Glutamatergic neuron (in vitro differentiated cells): ENCODE measurements around the gene HOXD10. TPM values are rescaled to one million over a fixed set of nuclear protein-coding genes. Genes with fewer than 3 reads are reported as not detected.

Source experiments
- DNase-seq: peaks from one replicate; pipeline ENCODE4 v3.0.0; 2022
- H3K27ac Mint-ChIP-seq: one replicate; pipeline ENCODE4 v1.8.0; 2020; ENCODE audit warnings: mild to moderate bottlenecking, mixed read lengths, inconsistent platforms; ENCODE audit not compliant: unreplicated experiment
- H3K27me3 Mint-ChIP-seq: one replicate; pipeline ENCODE4 v1.8.0; 2020; ENCODE audit warnings: mild to moderate bottlenecking, moderate library complexity, mixed read lengths, inconsistent platforms; ENCODE audit not compliant: unreplicated experiment
- H3K36me3 Mint-ChIP-seq: one replicate; pipeline ENCODE4 v1.8.0; 2020; ENCODE audit warnings: mild to moderate bottlenecking, mixed read lengths, inconsistent platforms; ENCODE audit not compliant: unreplicated experiment
- H3K4me1 Mint-ChIP-seq: one replicate; pipeline ENCODE4 v1.8.0; 2020; ENCODE audit warnings: mild to moderate bottlenecking, low read depth, mixed read lengths, inconsistent platforms; ENCODE audit not compliant: unreplicated experiment
- H3K4me3 Mint-ChIP-seq: one replicate; pipeline ENCODE4 v1.8.0; 2020; ENCODE audit warnings: mild to moderate bottlenecking, mixed read lengths, inconsistent platforms; ENCODE audit not compliant: unreplicated experiment
- H3K9me3 Mint-ChIP-seq: one replicate; pipeline ENCODE4 v1.8.0; 2020; ENCODE audit warnings: mild to moderate bottlenecking, moderate library complexity, mixed read lengths, inconsistent platforms; ENCODE audit not compliant: unreplicated experiment
- CTCF ChIP-seq: fragments of 200-600 bp; sonication (generic); IDR thresholded peaks from one replicate; pipeline ENCODE4 v1.5.0; 2021; ENCODE audit not compliant: partially characterized antibody, unreplicated experiment
- total RNA-seq: library from RNA; stranded (reverse); fragmentation: NEBNext Ultra II Directional; extraction: Animal tissue kit (Norgen Biotek cat#: 25700); gene quantifications from one replicate; pipeline ENCODE4 v1.2.1, GENCODE V29; 2021; ENCODE audit not compliant: unreplicated experiment

The HOXD10 gene
- total RNA-seq, 1 donor from 2014 or later = not detected

GRCh38 chr2:176128172-176128981 lies 11.8 kb downstream of the HOXD10 start:
- no peak for DNase-seq
- Mint-ChIP-seq H3K4me1 (peaks cover 10% of the 10 kb centered on the region), H3K36me3 (no peaks in the 10 kb centered on the region), H3K27ac (peak overlapping the region; percentile 44), H3K4me3 (peak overlapping the region; percentile 81), H3K9me3 (peaks cover 29% of the 10 kb centered on the region), H3K27me3 (peaks cover 58% of the 10 kb centered on the region)
- no peak for TF ChIP-seq CTCF

GRCh38 chr2:176128982-176129796 lies 12.6 kb downstream of the HOXD10 start, which contains the start of gene HOXD8:
TSS of gene HOXD8 (plus strand) at chr2:176129705. CDS start at chr2:176130367, 662 bp downstream.
- Mint-ChIP-seq H3K4me1 (peaks cover 7% of the 10 kb centered on the region), H3K27me3 (peaks cover 58% of the 10 kb centered on the region), H3K4me3 (peak within 1 kb of the TSS; percentile 81), H3K27ac (peak within 1 kb of the TSS; percentile 44), H3K36me3 (no peaks in the 10 kb centered on the region), H3K9me3 (peaks cover 29% of the 10 kb centered on the region)
- peak; percentile 75 for DNase-seq
- no peak for TF ChIP-seq CTCF

GRCh38 chr2:176129813-176130146 lies 13.2 kb downstream of the HOXD10 start:
- H3K4me1 Mint-ChIP-seq = peaks cover 7% of the 10 kb centered on the region
- peak overlapping the region; percentile 64 for H3K4me3 Mint-ChIP-seq
- DNase-seq = no peak
- peaks cover 29% of the 10 kb centered on the region for H3K9me3 Mint-ChIP-seq
- peaks cover 58% of the 10 kb centered on the region for H3K27me3 Mint-ChIP-seq
- no peak overlapping the region for H3K27ac Mint-ChIP-seq
- no peaks in the 10 kb centered on the region for H3K36me3 Mint-ChIP-seq
- no peak for TF ChIP-seq CTCF

- H3K36me3 Mint-ChIP-seq = no peaks in the 10 kb centered on the region
- H3K27ac Mint-ChIP-seq = no peak overlapping the region
- peak overlapping the region; percentile 82 for H3K4me3 Mint-ChIP-seq
- H3K9me3 Mint-ChIP-seq = peaks cover 27% of the 10 kb centered on the region
- peak; percentile 71 for DNase-seq
- H3K27me3 Mint-ChIP-seq = peaks cover 57% of the 10 kb centered on the region
- TF ChIP-seq CTCF = no peak
- H3K4me1 Mint-ChIP-seq = peaks cover 7% of the 10 kb centered on the region
These were observed 13.8 kb downstream of the HOXD10 start for GRCh38 chr2:176130147-176130956.
